Keratinocyte (primary cell): ENCODE measurements around the gene OOEP. TPM values are rescaled to one million over a fixed set of nuclear protein-coding genes. Genes with fewer than 3 reads are reported as not detected.

Experiments used
- DNase-seq: peaks from one replicate; pipeline ENCODE4 v3.0.0-alpha.2; 2011; ENCODE audit warnings: low read depth, missing footprints, low spot score
- FAIRE-seq: peaks from 2 replicates; lab custom pipeline; 2011; peaks lifted over from hg19 to GRCh38; lab: Jason Lieb, UNC
- H2AFZ ChIP-seq: 2 replicates; pipeline ENCODE4 v1.6.0; 2012; ENCODE audit warnings: low read length, control low read depth, inconsistent platforms; ENCODE audit not compliant: control insufficient read depth
- H3K27ac ChIP-seq: 2 replicates; pipeline ENCODE4 v1.5.1; 2011; ENCODE audit warnings: low read length; ENCODE audit not compliant: control insufficient read depth, insufficient read depth
- H3K27me3 ChIP-seq: 3 replicates; pipeline ENCODE4 v1.6.0; 2011; ENCODE audit warnings: low read length; ENCODE audit not compliant: control insufficient read depth, insufficient read depth; ENCODE audit errors: extremely low read depth
- H3K36me3 ChIP-seq, 2 experiments: 2 replicates in 1 of 2; 3 replicates in 1 of 2; pipeline ENCODE4 v1.5.1; 2011; ENCODE audit warnings: low read length in 2 of 2, mild to moderate bottlenecking in 1 of 2; ENCODE audit not compliant: control insufficient read depth in 2 of 2, insufficient read depth in 2 of 2; ENCODE audit errors: extremely low read depth in 1 of 2
- H3K4me1 ChIP-seq: 3 replicates; pipeline ENCODE4 v1.5.1; 2011; ENCODE audit warnings: low read length; ENCODE audit not compliant: control insufficient read depth, insufficient read depth; ENCODE audit errors: extremely low read depth
- H3K4me2 ChIP-seq: 3 replicates; pipeline ENCODE4 v1.6.0; 2011; ENCODE audit warnings: low read depth, low read length; ENCODE audit not compliant: control insufficient read depth, insufficient read depth; ENCODE audit errors: extremely low read depth
- H3K4me3 ChIP-seq, 3 experiments: fragments of 200-600 bp in 1 of 3; sonication (generic) in 1 of 3; 2 replicates in 2 of 3; 3 replicates in 1 of 3; pipeline ENCODE4 v1.5.1; 2011 to 2016; ENCODE audit warnings: low read length in 3 of 3, mild to moderate bottlenecking in 3 of 3, control low read depth in 2 of 3, inconsistent platforms in 1 of 3, low read depth in 1 of 3, mixed read lengths in 1 of 3, mixed run types in 1 of 3, moderate library complexity in 1 of 3; ENCODE audit not compliant: control insufficient read depth in 2 of 3, insufficient read depth in 2 of 3; ENCODE audit errors: extremely low read depth in 1 of 3
- H3K79me2 ChIP-seq: 2 replicates; pipeline ENCODE4 v1.6.0; 2012; ENCODE audit warnings: low read length; ENCODE audit not compliant: control insufficient read depth, insufficient read depth
- H3K9ac ChIP-seq: 3 replicates; pipeline ENCODE4 v1.6.0; 2011; ENCODE audit warnings: low read length; ENCODE audit not compliant: control insufficient read depth, insufficient read depth; ENCODE audit errors: extremely low read depth
- H3K9me1 ChIP-seq: 3 replicates; pipeline ENCODE4 v1.6.0; 2011; ENCODE audit warnings: low read length; ENCODE audit not compliant: control insufficient read depth, insufficient read depth; ENCODE audit errors: extremely low read depth
- H3K9me3 ChIP-seq: 2 replicates; pipeline ENCODE4 v1.5.1; 2012; ENCODE audit warnings: low read depth, low read length; ENCODE audit not compliant: control insufficient read depth
- H4K20me1 ChIP-seq: 3 replicates; pipeline ENCODE4 v1.6.0; 2011; ENCODE audit warnings: low read length; ENCODE audit not compliant: control insufficient read depth, insufficient read depth; ENCODE audit errors: extremely low read depth
- CTCF ChIP-seq, 3 experiments: IDR thresholded peaks in 1 of 3; conservative IDR thresholded peaks in 1 of 3; optimal IDR thresholded peaks in 1 of 3; 2 replicates in 2 of 3; 3 replicates in 1 of 3; pipeline versions ENCODE3 to v1.5.1; 2011; ENCODE audit warnings: low read length in 3 of 3, mild to moderate bottlenecking in 3 of 3, moderate library complexity in 2 of 3, control low read depth in 1 of 3, inconsistent platforms in 1 of 3; ENCODE audit not compliant: insufficient read depth in 2 of 3; ENCODE audit errors: extremely low read depth in 1 of 3
- EZH2 ChIP-seq: IDR thresholded peaks from one replicate; pipeline ENCODE4 v1.6.1; 2012; ENCODE audit warnings: inconsistent platforms, mild to moderate bottlenecking, low read length, moderate library complexity
- dilution Hi-C: fragments of 300-500 bp; cut with MboI; formaldehyde crosslinking; loops from one replicate; pipeline ENCODE4 v1.7.0; 2020; ENCODE audit warnings: low sequenced_read_pairs; ENCODE audit not compliant: extremely low pct_ligation_motif_present
- polyA plus RNA-seq, 5 experiments: library from polyadenylated mRNA; depleted of rRNA in 3 of 5; stranded (reverse) in 3 of 5; stranded (forward) in 1 of 5; unstranded in 1 of 5; fragments of >200 nt; gene quantifications; 1 replicate in 1 of 5; 2 replicates in 3 of 5; 3 replicates in 1 of 5; pipeline versions ENCODE4 v1.2.1 to v1.2.3, GENCODE V29; 2011 to 2012; ENCODE audit warnings: missing spikeins in 2 of 5, low read depth in 1 of 5, low replicate concordance in 1 of 5

OOEP gene
- polyA plus RNA-seq, 1 donor (not counting 4 experiments of a cell fraction or from before 2014, with no cell fraction given): 0.08 TPM

GRCh38 chr6:73371984-73372383 is 2.3 kb upstream of the OOEP start:
- no peak overlapping the region for H3K4me2 ChIP-seq
- DNase-seq (no peak), FAIRE-seq (no peak)
- dilution Hi-C loops: no loop called here
- no peak overlapping the region for H3K4me3 ChIP-seq
- H3K36me3 ChIP-seq: no peaks in the 10 kb centered on the region
- H3K9ac ChIP-seq: no peak overlapping the region
- no peaks in the 10 kb centered on the region for H3K79me2 ChIP-seq
- no peak overlapping the region for H2AFZ ChIP-seq
- H3K4me1 ChIP-seq: no peaks in the 10 kb centered on the region
- H3K27me3 ChIP-seq: no peaks in the 10 kb centered on the region
- no peak overlapping the region for H3K27ac ChIP-seq
- H3K9me3 ChIP-seq: no peaks in the 10 kb centered on the region
- peaks cover 2% of the 10 kb centered on the region for H3K9me1 ChIP-seq
- TF ChIP-seq CTCF (optimal IDR thresholded peaks at IDR 0.05 in 1 of 3, IDR thresholded peaks at IDR 0.05 in 1 of 3, conservative IDR thresholded peaks at IDR 0.05 in 1 of 3; ENCODE audit: extremely low read depth in 1 of 3, insufficient read depth in 2 of 3, low read length in 3 of 3) (no peak), EZH2 (no peak)
- no peaks in the 10 kb centered on the region for H4K20me1 ChIP-seq

DNA sequence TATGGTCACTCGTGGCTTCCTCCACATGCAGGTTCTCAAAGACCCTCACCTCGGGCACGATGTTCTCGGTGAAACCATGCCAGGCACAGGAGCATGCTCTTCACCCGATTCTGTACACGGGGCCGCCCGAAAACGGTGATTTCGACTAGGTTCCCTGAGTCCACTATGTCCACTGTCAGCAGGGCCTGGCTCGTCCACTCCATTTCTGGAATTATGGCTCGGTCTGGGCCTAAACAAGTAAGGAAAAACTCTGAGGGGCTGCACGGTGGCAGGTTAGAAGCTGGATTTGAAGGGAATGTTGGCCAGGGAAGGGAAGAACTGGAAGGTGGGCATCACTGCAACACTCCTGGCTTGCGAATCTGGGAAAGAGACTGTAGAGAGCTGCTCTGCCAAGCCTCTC is 540 bp downstream of the OOEP start:
- Histone ChIP-seq H4K20me1 (no peaks in the 10 kb centered on the region), H2AFZ (no peak overlapping the region), H3K36me3 (no peaks in the 10 kb centered on the region), H3K9ac (no peak overlapping the region), H3K27ac (no peak overlapping the region), H3K4me2 (no peak overlapping the region), H3K4me1 (no peaks in the 10 kb centered on the region), H3K9me3 (no peaks in the 10 kb centered on the region), H3K27me3 (no peaks in the 10 kb centered on the region), H3K79me2 (no peaks in the 10 kb centered on the region), H3K4me3 (no peak overlapping the region), H3K9me1 (peaks cover 2% of the 10 kb centered on the region)
- no peak for DNase-seq
- FAIRE-seq: no peak
- dilution Hi-C loops: no loop called here
- no peak for TF ChIP-seq EZH2
- no peak for TF ChIP-seq CTCF (optimal IDR thresholded peaks at IDR 0.05 in 1 of 3, IDR thresholded peaks at IDR 0.05 in 1 of 3, conservative IDR thresholded peaks at IDR 0.05 in 1 of 3; ENCODE audit: extremely low read depth in 1 of 3, insufficient read depth in 2 of 3, low read length in 3 of 3)
